A375 (cell line): ENCODE measurements around the gene SYNGR3. TPM values are rescaled to one million over a fixed set of nuclear protein-coding genes. Genes with fewer than 3 reads are reported as not detected.

Experiments
- small RNA-seq: library from RNA; depleted of rRNA; stranded (forward); fragments of <200 nt; gene quantifications from one replicate; pipeline ENCODE3, GENCODE V24; 2014
- total RNA-seq: library from RNA; depleted of rRNA; stranded (reverse); fragments of >200 nt; shearing (Covaris generic); gene quantifications from 2 replicates; pipeline ENCODE4 v1.2.3, GENCODE V29; 2014; rRNA removed

The SYNGR3 gene, protein sequence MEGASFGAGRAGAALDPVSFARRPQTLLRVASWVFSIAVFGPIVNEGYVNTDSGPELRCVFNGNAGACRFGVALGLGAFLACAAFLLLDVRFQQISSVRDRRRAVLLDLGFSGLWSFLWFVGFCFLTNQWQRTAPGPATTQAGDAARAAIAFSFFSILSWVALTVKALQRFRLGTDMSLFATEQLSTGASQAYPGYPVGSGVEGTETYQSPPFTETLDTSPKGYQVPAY
- total RNA-seq: 1.6 and 2.0 TPM in 2 replicates

DNA sequence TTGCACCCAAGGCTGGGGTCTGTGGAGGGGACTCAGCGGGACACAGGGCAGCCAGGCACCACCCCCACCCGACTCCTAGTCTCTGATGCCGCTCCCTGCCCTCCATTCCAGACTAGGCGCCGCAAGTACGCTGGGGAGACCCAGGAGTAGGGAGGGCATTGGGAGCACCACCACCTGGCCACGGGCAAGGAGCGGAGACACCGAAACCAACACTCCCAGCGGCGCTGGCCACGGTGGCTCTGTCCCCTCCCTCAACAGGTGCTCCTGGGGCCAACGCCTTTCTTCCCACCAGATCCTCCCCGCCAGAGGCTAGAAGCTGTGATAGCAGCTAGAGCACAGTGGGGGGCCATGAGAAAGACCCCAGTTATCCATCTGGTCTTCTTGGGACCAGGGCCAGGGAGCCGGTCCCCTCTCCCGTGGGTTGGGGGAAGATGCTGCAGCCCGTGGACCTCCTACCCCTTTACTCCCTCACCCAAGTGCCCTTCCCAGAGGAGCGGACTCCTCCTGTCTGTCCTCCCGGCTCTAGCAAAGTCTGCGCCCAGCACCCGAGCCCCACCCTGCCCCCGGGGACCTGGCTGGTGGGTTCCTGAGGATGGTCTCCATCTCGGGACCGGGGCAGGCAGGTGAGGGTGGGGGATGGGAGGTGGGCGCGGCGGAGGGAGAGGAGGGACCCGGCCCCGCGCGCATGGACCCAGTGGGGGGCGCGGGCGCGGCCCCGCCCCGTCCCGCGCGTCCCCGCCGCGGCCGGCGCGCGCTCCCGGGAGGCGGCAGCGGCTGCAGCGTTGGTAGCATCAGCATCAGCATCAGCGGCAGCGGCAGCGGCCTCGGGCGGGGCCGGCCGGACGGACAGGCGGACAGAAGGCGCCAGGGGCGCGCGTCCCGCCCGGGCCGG lies at the start of gene SYNGR3:
SYNGR3 (plus strand) TSS at position 762 of the 892 bp plus-strand sequence. CDS start 133 bp downstream, outside the sequence.

DNA sequence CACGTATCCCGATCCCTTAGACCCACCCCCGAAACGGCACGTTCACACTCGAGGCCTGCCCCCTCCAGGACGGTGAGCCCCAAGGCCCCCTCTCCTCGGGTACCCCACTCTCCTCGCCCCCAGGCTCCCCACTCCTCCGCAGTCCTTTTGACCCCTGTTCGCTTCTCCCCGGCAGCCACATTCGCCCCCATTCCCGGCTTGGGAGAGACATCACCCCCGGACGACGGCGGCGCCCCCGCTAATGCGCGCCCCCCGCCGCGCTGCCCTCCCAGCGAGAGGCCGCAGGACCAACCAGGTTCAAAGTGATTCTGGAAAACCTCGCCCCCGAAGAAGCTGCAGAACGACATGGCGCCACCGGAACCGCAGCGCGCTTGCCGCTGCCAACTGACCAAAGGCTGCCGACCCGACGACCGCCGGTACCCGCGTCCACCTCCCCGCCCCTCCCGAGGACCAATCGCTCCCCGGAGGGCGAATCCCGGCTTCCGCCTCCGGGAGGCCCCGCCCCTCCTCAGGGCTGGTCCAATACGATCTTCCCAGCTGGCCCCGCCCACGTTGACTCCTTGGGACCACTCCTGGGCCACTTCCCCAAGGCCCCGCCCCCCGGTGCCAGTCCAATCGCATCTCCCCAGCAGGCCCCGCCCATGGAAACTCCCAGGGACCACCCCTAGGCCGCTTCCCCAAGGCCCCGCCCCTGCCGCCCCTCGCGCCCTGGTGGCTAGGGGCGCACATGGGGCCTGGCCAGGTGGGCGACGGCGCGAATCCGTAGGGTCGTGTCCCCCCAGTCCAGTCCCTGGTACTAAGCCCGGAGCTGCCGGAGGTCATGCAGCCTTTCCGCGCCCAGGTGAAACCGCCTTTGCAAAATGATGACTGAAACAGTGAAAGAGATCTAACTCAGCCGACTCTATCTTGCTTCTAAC lies 46.7 kb upstream of the SYNGR3 start, which contains the start of gene MSRB1:
MSRB1 (minus strand) TSS at position 390 of the 917 bp plus-strand sequence; CDS start at position 347, 43 bp downstream.

GRCh38 chr16:1959269-1960039 lies 30.3 kb upstream of the SYNGR3 start, which contains the start of gene NDUFB10:
TSS of gene NDUFB10 (plus strand) at chr16:1959538. CDS start at chr16:1959625, 87 bp downstream.

DNA sequence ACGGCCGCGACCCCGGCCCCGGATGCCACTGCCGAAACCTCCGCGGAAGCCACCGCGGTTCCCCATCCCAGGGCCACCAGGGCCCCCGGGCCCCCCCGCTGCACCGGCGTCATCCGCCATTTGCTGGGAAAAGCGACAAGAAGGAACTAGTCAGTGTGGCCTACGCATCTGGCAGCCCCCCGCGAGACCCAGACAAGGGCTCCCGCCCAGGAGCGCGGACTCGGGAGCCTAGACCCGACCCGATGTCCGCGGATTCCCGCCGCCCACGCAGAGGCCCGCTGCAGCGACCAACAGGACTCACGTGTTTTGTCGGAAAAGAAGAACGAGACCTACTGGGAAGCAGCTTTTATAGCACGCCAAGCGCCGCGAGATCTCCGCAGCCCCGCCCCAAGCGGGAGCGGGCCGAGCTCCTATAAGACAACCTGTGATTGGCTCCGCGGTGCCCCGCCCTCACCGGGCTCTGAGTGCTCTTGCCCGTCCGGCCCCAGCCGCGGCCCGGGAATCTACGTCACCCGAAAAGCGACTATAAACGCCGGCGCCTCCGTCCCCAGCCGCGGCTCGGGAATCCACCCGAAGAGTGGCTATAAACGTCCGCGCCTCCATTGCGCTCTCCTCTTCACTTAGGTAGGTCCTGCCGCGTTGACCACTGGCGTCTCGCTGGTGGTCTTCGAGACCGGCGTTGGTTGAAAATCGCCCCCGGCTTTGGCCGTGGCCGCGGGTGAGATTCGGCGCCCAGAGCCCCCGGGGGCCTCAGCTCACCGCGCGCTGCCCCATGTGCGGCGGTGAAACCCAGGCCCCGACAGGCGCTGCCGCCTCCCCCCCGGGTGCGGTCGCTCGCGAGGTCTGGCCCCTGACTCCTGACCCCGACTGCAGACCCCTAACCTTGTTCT lies 25.0 kb upstream of the SYNGR3 start, which contains the start of gene RPS2:
RPS2 (minus strand) TSS at position 321 of the 890 bp plus-strand sequence; CDS start at position 120, 201 bp downstream.

DNA sequence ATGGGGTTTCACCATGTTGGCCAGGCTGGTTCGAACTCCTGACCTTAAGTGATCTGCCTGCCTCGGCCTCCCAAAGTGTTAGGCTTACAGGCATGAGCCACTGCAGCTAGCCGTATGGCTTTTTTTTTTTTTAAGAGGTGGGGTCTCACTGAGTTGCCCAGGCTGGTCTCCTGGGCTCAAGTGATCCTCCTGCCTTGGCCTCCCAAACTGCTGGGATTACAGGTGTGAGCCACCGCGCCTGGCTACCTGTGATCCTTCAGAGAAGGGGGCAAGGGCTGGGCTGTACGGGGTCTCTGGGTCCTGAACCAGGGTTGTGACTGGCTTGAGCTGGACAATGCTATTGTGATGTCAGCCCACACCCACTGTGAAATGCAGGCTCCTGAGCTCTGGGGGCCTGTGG lies 23.3 kb upstream of the SYNGR3 start, which contains the start of gene RNF151:
RNF151 (plus strand) TSS at position 397 of the 400 bp plus-strand sequence. CDS start 26 bp downstream, outside the sequence.

DNA sequence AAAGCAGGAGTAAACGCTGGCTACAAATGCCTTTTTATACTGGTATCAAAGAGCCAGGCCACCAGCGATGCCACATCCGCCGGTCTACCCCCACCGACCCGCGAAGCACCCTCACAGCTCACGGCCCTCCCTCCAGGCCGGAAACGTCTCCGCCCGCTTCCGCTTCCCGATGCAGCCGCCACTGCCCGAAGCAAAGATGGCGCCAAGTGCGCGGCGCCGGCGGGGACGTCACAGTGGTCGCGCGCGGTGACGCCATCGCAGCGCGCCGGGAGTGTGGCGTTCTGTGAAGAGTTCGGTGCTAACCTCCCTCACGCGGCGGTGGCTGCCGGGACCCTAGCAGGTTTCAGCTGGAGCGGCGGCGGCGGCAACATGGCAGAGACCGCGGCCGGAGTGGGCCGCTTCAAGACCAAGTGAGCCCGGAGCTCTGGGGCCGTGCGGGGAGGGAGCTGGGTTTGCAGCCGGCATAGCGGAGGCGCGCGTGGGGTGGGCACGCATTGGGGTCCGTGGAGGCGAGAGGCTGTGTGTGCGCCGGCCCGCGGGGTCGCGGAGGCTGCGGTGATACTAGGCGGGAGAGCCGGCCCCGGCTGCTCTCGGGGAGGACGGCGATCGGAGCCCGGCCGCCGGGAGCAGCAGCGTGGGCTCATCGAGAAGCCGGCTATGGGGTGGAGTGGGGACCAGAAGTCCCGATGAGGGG lies 17.8 kb upstream of the SYNGR3 start, which contains the start of gene TBL3:
TBL3 (plus strand) TSS at position 258 of the 694 bp plus-strand sequence; CDS start at position 370, 112 bp downstream.

GRCh38 chr16:1981398-1981836 lies 8.4 kb upstream of the SYNGR3 start, which contains the start of gene NOXO1:
TSS of gene NOXO1 (minus strand) at chr16:1981469. CDS start at chr16:1981179, 290 bp downstream.

DNA sequence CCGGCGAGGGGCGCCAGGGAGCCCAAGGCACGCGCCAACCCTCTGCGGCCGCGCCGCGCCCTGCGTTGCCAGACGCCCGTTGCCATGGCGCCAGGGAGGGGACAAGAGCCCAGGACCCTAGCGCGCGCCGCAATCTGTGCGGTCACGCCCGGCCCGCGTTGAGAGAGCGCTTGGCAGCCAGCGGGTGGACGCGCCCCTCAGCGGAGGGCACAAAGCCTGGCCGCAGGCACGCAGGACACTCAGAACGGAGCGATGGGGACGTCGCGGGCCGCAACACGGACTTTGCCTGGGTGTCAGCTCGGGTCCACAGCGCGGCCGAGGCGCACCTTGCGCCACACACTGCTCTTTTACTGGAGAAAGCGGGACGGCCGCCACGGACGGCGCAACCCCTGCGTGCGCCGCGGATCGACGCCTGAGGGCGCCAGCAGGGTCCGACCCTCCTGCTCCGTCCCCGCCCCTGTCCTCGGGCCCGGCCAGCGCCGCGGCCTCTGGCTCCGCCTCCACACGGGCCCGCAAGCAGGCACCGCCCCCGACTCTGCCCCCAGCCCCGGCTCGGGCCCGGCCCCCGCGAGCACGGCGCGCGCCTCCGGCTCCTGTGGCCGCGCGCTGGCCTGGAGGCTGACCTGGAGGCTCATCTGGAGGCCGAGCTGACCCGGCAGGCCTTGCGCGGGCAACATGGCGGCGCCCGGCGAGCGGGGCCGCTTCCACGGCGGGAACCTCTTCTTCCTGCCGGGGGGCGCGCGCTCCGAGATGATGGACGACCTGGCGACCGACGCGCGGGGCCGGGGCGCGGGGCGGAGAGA lies 6.0 kb upstream of the SYNGR3 start, which contains the start of gene GFER:
GFER (plus strand) TSS at position 650 of the 803 bp plus-strand sequence; CDS start at position 676, 26 bp downstream.

DNA sequence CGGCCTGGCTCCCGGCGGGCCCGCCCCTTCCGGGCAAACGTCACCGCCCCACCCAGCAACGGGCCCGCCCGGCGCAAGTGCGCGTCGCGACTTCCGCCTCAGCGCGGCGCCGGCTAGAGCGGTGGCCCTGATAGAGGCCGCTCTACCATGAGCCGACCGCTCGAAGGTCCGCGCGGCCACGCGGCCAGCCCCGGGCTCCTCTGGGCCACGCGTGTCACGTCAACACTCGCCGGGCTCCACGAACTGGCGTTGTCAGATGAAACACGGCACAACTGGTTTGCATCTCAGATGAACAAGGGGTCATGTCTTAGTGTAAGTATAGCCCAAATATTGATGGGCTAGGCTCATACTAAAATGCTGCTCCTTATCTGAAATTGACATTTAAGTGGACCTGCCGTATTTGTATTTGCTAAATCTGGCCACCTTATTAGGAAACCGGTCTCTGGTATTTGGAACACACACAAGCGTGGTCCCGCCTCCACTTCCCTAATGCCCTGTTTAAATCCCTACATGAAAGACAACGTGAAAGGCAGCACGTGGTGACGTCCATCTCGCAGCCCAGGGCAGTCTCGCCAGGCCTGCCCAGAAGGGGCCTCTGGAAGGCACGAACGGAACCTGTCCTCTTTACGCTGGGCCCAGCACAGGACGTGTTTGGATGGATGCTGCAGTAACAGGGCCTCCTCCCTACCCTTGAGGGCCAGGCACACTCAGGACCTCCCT lies 20.2 kb downstream of the SYNGR3 start, which contains the start of gene ZNF598:
ZNF598 (minus strand) TSS at position 31 of the 720 bp plus-strand sequence.

DNA sequence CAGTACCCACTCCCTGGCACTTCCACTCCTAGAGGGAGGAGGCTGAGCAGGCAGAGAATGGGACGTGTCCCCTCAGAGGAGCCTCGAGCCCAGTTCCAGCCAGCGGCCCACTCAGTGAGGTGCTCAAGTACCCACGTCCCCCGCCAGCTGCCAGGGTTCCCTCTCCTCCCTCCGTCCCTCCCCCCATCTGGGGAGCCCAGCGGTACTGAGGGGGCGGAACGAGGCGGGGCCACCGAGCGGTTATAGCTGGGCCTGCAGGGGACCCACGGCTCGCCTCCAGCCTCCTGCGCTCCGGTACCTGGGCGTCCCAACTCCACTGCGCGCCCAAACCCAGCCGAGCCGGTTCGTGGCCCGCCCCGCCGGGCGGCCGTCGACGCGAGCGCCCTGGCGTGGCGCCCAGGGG lies 29.7 kb downstream of the SYNGR3 start, which contains the start of gene NPW:
NPW (plus strand) TSS at position 268 of the 403 bp plus-strand sequence.

DNA sequence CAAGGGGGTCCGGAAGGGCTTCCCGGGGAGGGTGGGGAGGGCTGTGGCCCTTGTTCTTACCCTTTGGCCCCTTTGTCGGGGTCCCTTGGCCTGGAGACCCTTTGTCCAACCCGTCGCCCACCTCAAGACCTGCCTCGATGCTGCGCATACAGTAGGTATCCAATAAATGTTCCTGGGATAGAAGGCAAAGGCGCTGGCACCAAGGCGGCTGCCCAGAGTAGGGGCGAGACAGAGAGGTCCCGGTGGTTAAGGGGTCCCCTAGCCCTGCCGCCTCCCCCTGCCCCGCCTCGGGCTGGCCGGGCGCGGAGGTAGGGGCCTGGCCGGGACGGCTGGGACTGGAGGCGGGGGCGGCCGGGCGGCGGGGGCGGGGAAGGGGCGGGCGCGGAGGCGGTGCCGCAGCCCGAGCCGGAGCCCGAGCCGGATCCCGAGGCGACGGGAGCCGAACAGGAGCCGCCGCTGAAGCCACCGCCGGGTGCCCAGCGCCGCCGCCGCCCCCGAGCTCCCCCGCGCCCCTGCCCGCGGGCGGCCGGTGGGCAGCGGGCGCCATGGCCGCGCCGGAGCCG lies 36.8 kb downstream of the SYNGR3 start, which contains the start of gene NHERF2:
NHERF2 (plus strand) TSS at position 442 of the 563 bp plus-strand sequence; CDS start at position 546, 104 bp downstream.

Small RNA genes lying within 50 kb of the gene (small RNA-seq; reads per million reads assigned to genes)
- gene AC005363.2 (not detected), gene RN7SL219P (not detected), gene SNORA10 (not detected), gene SNORA64 (not detected)

Other genes starting within 250 kb of the SYNGR3 start
- 89.3 and 122 TPM in 2 replicates for gene NME3, start 218.4 kb upstream of the SYNGR3 start, total RNA-seq
- 21.4 and 22.7 TPM in 2 replicates for gene EME2, start 217.2 kb upstream of the SYNGR3 start, total RNA-seq
- 187 and 223 TPM in 2 replicates for gene MRPS34, start 216.8 kb upstream of the SYNGR3 start, total RNA-seq
- 51.4 and 57.6 TPM in 2 replicates for gene SPSB3, start 207.4 kb upstream of the SYNGR3 start, total RNA-seq
- 132 and 137 TPM in 2 replicates for gene NUBP2, start 207.0 kb upstream of the SYNGR3 start, total RNA-seq
- 0.29 TPM in 1 of 2 replicates, not detected in the other for gene IGFALS, start 196.3 kb upstream of the SYNGR3 start, total RNA-seq
- 113 and 133 TPM in 2 replicates for gene HAGH, start 163.1 kb upstream of the SYNGR3 start, total RNA-seq
- 30.1 and 30.2 TPM in 2 replicates for gene FAHD1, start 162.8 kb upstream of the SYNGR3 start, total RNA-seq
- not detected in 2 replicates for gene MEIOB, start 117.8 kb upstream of the SYNGR3 start, total RNA-seq
- gene HS3ST6, start 71.6 kb upstream of the SYNGR3 start, total RNA-seq: not detected in 2 replicates
- gene MSRB1, start 46.8 kb upstream of the SYNGR3 start, total RNA-seq: 8.5 and 10.2 TPM in 2 replicates
- not detected in 2 replicates for gene RPL3L, start 35.3 kb upstream of the SYNGR3 start, total RNA-seq
- gene NDUFB10, start 30.4 kb upstream of the SYNGR3 start, total RNA-seq: 551 and 557 TPM in 2 replicates
- 4,459 and 5,166 TPM in 2 replicates for gene RPS2, start 25.1 kb upstream of the SYNGR3 start, total RNA-seq
- not detected in 2 replicates for gene RNF151, start 23.1 kb upstream of the SYNGR3 start, total RNA-seq
- 72.8 and 74.0 TPM in 2 replicates for gene TBL3, start 17.9 kb upstream of the SYNGR3 start, total RNA-seq
- gene NOXO1, start 8.5 kb upstream of the SYNGR3 start, total RNA-seq: 0.23 TPM in 1 of 2 replicates, not detected in the other
- gene GFER, start 5.8 kb upstream of the SYNGR3 start, total RNA-seq: 46.0 and 50.1 TPM in 2 replicates
- 59.6 and 76.5 TPM in 2 replicates for gene ZNF598, start 19.9 kb downstream of the SYNGR3 start, total RNA-seq
- 1.0 and 1.5 TPM in 2 replicates for gene NPW, start 29.8 kb downstream of the SYNGR3 start, total RNA-seq
- gene NHERF2, start 36.9 kb downstream of the SYNGR3 start, total RNA-seq: 113 and 117 TPM in 2 replicates
- 58.6 and 71.2 TPM in 2 replicates for gene NTHL1, start 57.9 kb downstream of the SYNGR3 start, total RNA-seq
- 75.3 and 90.4 TPM in 2 replicates for gene TSC2, start 58.0 kb downstream of the SYNGR3 start, total RNA-seq
- 90.3 and 104 TPM in 2 replicates for gene PKD1, start 145.9 kb downstream of the SYNGR3 start, total RNA-seq
- 9.0 and 16.0 TPM in 2 replicates for gene RAB26, start 158.7 kb downstream of the SYNGR3 start, total RNA-seq
- gene TRAF7, start 165.8 kb downstream of the SYNGR3 start, total RNA-seq: 71.3 and 72.5 TPM in 2 replicates
- gene CASKIN1, start 206.6 kb downstream of the SYNGR3 start, total RNA-seq: 1.1 and 1.4 TPM in 2 replicates
- gene MLST8, start 215.5 kb downstream of the SYNGR3 start, total RNA-seq: 44.6 and 65.4 TPM in 2 replicates
- gene BRICD5, start 220.9 kb downstream of the SYNGR3 start, total RNA-seq: 1.3 and 3.0 TPM in 2 replicates
- 19.2 and 26.6 TPM in 2 replicates for gene PGP, start 224.9 kb downstream of the SYNGR3 start, total RNA-seq
- 40.0 and 47.9 TPM in 2 replicates for gene E4F1, start 233.6 kb downstream of the SYNGR3 start, total RNA-seq
- gene DNASE1L2, start 246.5 kb downstream of the SYNGR3 start, total RNA-seq: 1.0 and 1.5 TPM in 2 replicates